Placental pericyte (primary cell): ENCODE measurements around the gene MAML1. TPM values are rescaled to one million over a fixed set of nuclear protein-coding genes. Genes with fewer than 3 reads are reported as not detected.

Source experiments
- small RNA-seq: library from RNA; depleted of rRNA; stranded (forward); fragments of <200 nt; gene quantifications from one replicate; pipeline ENCODE3, GENCODE V24; 2012; ENCODE audit warnings: low replicate concordance
- total RNA-seq: library from RNA; depleted of rRNA; stranded (reverse); fragments of >200 nt; gene quantifications from 2 replicates; pipeline ENCODE4 v1.2.3, GENCODE V29; 2012

MAML1 gene
- 6.3 and 16.2 TPM in 2 replicates for total RNA-seq

GRCh38 chr5:179732412-179732917, at the start of gene MAML1:
TSS of gene MAML1 (plus strand) at chr5:179732822. CDS start at chr5:179733113, 291 bp downstream.

GRCh38 chr5:179698935-179699615, 33.5 kb upstream of the MAML1 start, which contains the start of gene CANX:
TSS of gene CANX (plus strand) at chr5:179698967. CDS start at chr5:179705682, 6,715 bp downstream.

DNA sequence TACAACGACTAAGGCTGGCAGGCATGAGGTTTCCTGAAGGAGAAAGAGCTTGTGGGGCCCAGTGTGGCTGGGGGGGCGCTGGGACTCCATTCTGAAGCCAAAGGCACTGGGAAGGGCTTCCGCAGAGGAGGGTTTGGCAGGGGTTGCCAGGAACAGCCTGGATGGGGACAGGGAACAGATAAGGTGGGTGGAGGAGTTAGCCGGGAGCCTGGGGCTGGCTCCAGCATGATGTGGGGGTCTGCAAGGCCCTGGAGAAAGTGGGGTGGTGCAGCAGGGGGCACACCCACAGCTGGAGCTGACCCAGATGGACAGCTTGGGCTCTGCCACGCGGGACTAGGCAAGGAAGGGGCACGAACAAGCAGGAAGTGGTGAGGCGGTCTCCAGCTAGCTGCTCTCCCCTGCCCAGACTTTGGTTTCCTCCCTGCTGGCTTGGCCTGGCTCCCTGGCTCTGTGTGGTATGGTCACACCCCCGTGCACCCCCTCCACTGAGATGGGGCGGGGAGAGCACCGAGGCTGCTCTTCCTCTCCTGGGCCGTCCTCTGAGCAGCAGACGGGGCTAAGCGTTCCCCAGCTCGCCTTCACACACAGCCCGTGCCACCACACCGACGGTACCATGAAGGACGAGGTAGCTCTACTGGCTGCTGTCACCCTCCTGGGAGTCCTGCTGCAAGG, 61.0 kb downstream of the MAML1 start, which contains the start of gene LTC4S:
TSS of gene LTC4S (plus strand) at position 519 of the 672 bp plus-strand sequence. CDS start at position 614, 95 bp downstream.

GRCh38 chr5:179806250-179807048, 73.8 kb downstream of the MAML1 start, which contains the start of gene MGAT4B:
TSS of gene MGAT4B (minus strand) at chr5:179806866. CDS start at chr5:179806583, 283 bp downstream.

GRCh38 chr5:179820483-179821297, 88.1 kb downstream of the MAML1 start, which contains the start of gene SQSTM1:
TSS of gene SQSTM1 (plus strand) at chr5:179820905. CDS start at chr5:179820937, 32 bp downstream.

Small RNA genes lying within 50 kb of the gene (small RNA-seq; reads per million reads assigned to genes)
- gene MIR1229 = 0.72 reads per million, percentile 31 among the genes with 10 or more reads in this experiment

Other genes with a start within 250 kb of the MAML1 start
- gene RUFY1, start 182.3 kb upstream of the MAML1 start, total RNA-seq = 36.7 and 41.1 TPM in 2 replicates
- gene HNRNPH1, start 109.2 kb upstream of the MAML1 start, total RNA-seq = 435 and 542 TPM in 2 replicates
- gene CBY3, start 51.8 kb upstream of the MAML1 start, total RNA-seq = 0.29 TPM in 1 of 2 replicates, not detected in the other
- 650 and 1,521 TPM in 2 replicates for gene CANX, start 33.9 kb upstream of the MAML1 start, total RNA-seq
- 0.88 TPM in 1 of 2 replicates, not detected in the other for gene LTC4S, start 61.2 kb downstream of the MAML1 start, total RNA-seq
- 135 and 238 TPM in 2 replicates for gene MGAT4B, start 74.0 kb downstream of the MAML1 start, total RNA-seq
- 439 and 1,519 TPM in 2 replicates for gene SQSTM1, start 88.1 kb downstream of the MAML1 start, total RNA-seq
- gene MRNIP, start 126.0 kb downstream of the MAML1 start, total RNA-seq = 6.6 and 7.2 TPM in 2 replicates
- gene TBC1D9B, start 175.1 kb downstream of the MAML1 start, total RNA-seq = 63.5 and 70.6 TPM in 2 replicates